ENCODE data around the gene CABLES1. TPM values are rescaled to one million over a fixed set of nuclear protein-coding genes. Genes with fewer than 3 reads are reported as not detected.

Gene CABLES1
- polyA plus RNA-seq, 3 donors, result 0.09 to 0.15 TPM; not detected in 1

GRCh38 chr18:23210526-23210925 is 75.2 kb downstream of the CABLES1 start:
- Mint-ChIP-seq H3K27me3 (ENCODE audit: low read depth in 3 of 3) (peaks cover 0 to 3% (median 2%) of the 10 kb centered on the region in 3 donors), H3K27ac (no peak overlapping the region), H3K4me3 (no peak overlapping the region), H3K9me3 (peaks cover 0 to 8% (median 2%) of the 10 kb centered on the region in 7 donors), H3K4me1 (peaks cover 9% of the 10 kb centered on the region), H3K36me3 (no peaks in the 10 kb centered on the region)
- Histone ChIP-seq H3K4me1 (ENCODE audit: control insufficient read depth in 1 of 2, insufficient read depth in 2 of 2, low read length in 2 of 2) (no peaks in the 10 kb centered on the region), H3K4me2 (replicated peaks; ENCODE audit: extremely low read depth, low read length, poor library complexity, severe bottlenecking) (no peak overlapping the region), H3K9me3 (replicated peaks in 1 of 2; ENCODE audit: control insufficient read depth in 1 of 2, insufficient read depth in 1 of 2, low read length in 2 of 2) (no peaks in the 10 kb centered on the region), H3K27ac (ENCODE audit: low read depth in 1 of 2, low read length in 2 of 2) (no peak overlapping the region), H3K36me3 (replicated peaks in 1 of 2; ENCODE audit: control insufficient read depth in 1 of 2, insufficient read depth in 2 of 2, low read length in 2 of 2) (no peaks in the 10 kb centered on the region), H3K79me2 (ENCODE audit: insufficient read depth, low read length) (no peaks in the 10 kb centered on the region), H3K4me3 (replicated peaks in 1 of 3; ENCODE audit: low read depth in 2 of 3, low read length in 3 of 3) (no peak overlapping the region), H4K20me1 (ENCODE audit: insufficient read depth, low read length) (no peaks in the 10 kb centered on the region), H3K27me3 (ENCODE audit: control insufficient read depth in 2 of 2, insufficient read depth in 2 of 2, low read length in 2 of 2) (no peaks in the 10 kb centered on the region), H2AFZ (ENCODE audit: insufficient read depth, low read depth, low read length, poor library complexity, severe bottlenecking) (no peak overlapping the region), H3K9ac (ENCODE audit: insufficient read depth, low read length, poor library complexity, severe bottlenecking) (no peak overlapping the region)
- TF ChIP-seq, protein P1, sequence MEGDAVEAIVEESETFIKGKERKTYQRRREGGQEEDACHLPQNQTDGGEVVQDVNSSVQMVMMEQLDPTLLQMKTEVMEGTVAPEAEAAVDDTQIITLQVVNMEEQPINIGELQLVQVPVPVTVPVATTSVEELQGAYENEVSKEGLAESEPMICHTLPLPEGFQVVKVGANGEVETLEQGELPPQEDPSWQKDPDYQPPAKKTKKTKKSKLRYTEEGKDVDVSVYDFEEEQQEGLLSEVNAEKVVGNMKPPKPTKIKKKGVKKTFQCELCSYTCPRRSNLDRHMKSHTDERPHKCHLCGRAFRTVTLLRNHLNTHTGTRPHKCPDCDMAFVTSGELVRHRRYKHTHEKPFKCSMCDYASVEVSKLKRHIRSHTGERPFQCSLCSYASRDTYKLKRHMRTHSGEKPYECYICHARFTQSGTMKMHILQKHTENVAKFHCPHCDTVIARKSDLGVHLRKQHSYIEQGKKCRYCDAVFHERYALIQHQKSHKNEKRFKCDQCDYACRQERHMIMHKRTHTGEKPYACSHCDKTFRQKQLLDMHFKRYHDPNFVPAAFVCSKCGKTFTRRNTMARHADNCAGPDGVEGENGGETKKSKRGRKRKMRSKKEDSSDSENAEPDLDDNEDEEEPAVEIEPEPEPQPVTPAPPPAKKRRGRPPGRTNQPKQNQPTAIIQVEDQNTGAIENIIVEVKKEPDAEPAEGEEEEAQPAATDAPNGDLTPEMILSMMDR (IDR thresholded peaks at IDR 0.05), result no peak
- intact Hi-C loops (cut with micrococcal nuclease), result no loop called here
- WGBS (ENCODE audit: insufficient coverage), result 100% methylated on average over 2 of the region's 7 CpGs
- no peak for DNase-seq

- Histone ChIP-seq H3K4me1 (ENCODE audit: control insufficient read depth in 1 of 2, insufficient read depth in 2 of 2, low read length in 2 of 2) (no peaks in the 10 kb centered on the region), H3K27me3 (ENCODE audit: control insufficient read depth in 2 of 2, insufficient read depth in 2 of 2, low read length in 2 of 2) (no peaks in the 10 kb centered on the region), H2AFZ (ENCODE audit: insufficient read depth, low read depth, low read length, poor library complexity, severe bottlenecking) (no peak overlapping the region), H3K4me2 (replicated peaks; ENCODE audit: extremely low read depth, low read length, poor library complexity, severe bottlenecking) (no peak overlapping the region), H3K4me3 (replicated peaks in 1 of 3; ENCODE audit: low read depth in 2 of 3, low read length in 3 of 3) (no peak overlapping the region), H3K79me2 (ENCODE audit: insufficient read depth, low read length) (no peaks in the 10 kb centered on the region), H3K36me3 (replicated peaks in 1 of 2; ENCODE audit: control insufficient read depth in 1 of 2, insufficient read depth in 2 of 2, low read length in 2 of 2) (no peaks in the 10 kb centered on the region), H4K20me1 (ENCODE audit: insufficient read depth, low read length) (no peaks in the 10 kb centered on the region), H3K9me3 (replicated peaks in 1 of 2; ENCODE audit: control insufficient read depth in 1 of 2, insufficient read depth in 1 of 2, low read length in 2 of 2) (no peaks in the 10 kb centered on the region), H3K27ac (ENCODE audit: low read depth in 1 of 2, low read length in 2 of 2) (no peak overlapping the region), H3K9ac (ENCODE audit: insufficient read depth, low read length, poor library complexity, severe bottlenecking) (no peak overlapping the region)
- Mint-ChIP-seq H3K4me3 (no peak overlapping the region), H3K36me3 (no peaks in the 10 kb centered on the region), H3K27me3 (ENCODE audit: low read depth in 3 of 3) (peaks cover 0 to 3% (median 2%) of the 10 kb centered on the region in 3 donors), H3K4me1 (peaks cover 9% of the 10 kb centered on the region), H3K9me3 (peaks cover 0 to 7% (median 2%) of the 10 kb centered on the region in 7 donors), H3K27ac (no peak overlapping the region)
- DNase-seq, result no peak
- WGBS (ENCODE audit: insufficient coverage), result 90% methylated on average over 2 of the region's 3 CpGs
- intact Hi-C loops (cut with micrococcal nuclease), result no loop called here
- TF ChIP-seq, protein P1 (IDR thresholded peaks at IDR 0.05), result no peak
These were observed 75.9 kb downstream of the CABLES1 start for GRCh38 chr18:23211146-23211545.
